Left lung (tissue), 10 donors: Measurements from ENCODE around the gene CCDC158. TPM values are rescaled to one million over a fixed set of nuclear protein-coding genes. Genes with fewer than 3 reads are reported as not detected.

Source experiments
- ATAC-seq: fragments of 200-7000 bp; cut with Tn5 transposase; one replicate; pipeline ENCODE4 v1.9.1; 2020; ENCODE audit warnings: moderate library complexity
- DNase-seq, 4 donors: peaks; one replicate each; pipeline ENCODE4 v3.0.0-alpha.2; 2013 to 2020
- H3K27ac ChIP-seq, 2 donors: fragments of 200-600 bp; sonication (generic) in 1 of 2; one replicate each; pipeline versions ENCODE4 v1.5.0 to v1.8.0; 2020 to 2021
- H3K27me3 ChIP-seq, 2 donors: fragments of 200-600 bp; sonication (generic) in 1 of 2; one replicate each; pipeline versions ENCODE4 v1.5.0 to v1.8.0; 2020 to 2021
- H3K36me3 ChIP-seq, 2 donors: fragments of 200-600 bp; sonication (generic) in 1 of 2; one replicate each; pipeline versions ENCODE4 v1.5.0 to v1.8.0; 2020 to 2021
- H3K4me1 ChIP-seq, 2 donors: fragments of 200-600 bp; one replicate each; pipeline ENCODE4 v1.8.0; 2021
- H3K4me3 ChIP-seq, 2 donors: fragments of 200-600 bp; sonication (generic) in 1 of 2; one replicate each; pipeline versions ENCODE4 v1.5.0 to v1.8.0; 2020 to 2021; ENCODE audit warnings: mild to moderate bottlenecking in 1 of 2
- H3K9me3 ChIP-seq, 2 donors: fragments of 200-600 bp; sonication (generic) in 1 of 2; one replicate each; pipeline versions ENCODE4 v1.5.0 to v1.8.0; 2020 to 2021
- CTCF ChIP-seq, 2 donors: fragments of 200-600 bp; sonication (generic) in 1 of 2; IDR thresholded peaks; one replicate each; pipeline versions ENCODE4 v1.5.0 to v1.8.0; 2021; ENCODE audit warnings: antibody characterized with exemption in 2 of 2
- intact Hi-C, 2 donors: fragments of 100-400 bp; cut with DNase I; formaldehyde crosslinking; loops; one replicate each; pipeline versions ENCODE4 v1.11.2 to v1.14.2; 2022
- polyA plus RNA-seq, 6 donors: library from polyadenylated mRNA; unstranded; fragments of 120-200 nt; gene quantifications; one replicate each; pipeline ENCODE4 v1.2.1, GENCODE V29; 2013; ENCODE audit not compliant: insufficient read length in 6 of 6
- total RNA-seq, 2 donors: library from RNA; stranded (reverse); fragmentation: NEBNext Ultra II Directional; extraction: Animal tissue kit (Norgen Biotek cat#: 25700); gene quantifications; one replicate each; pipeline ENCODE4 v1.2.1, GENCODE V29; 2021
- donor health status: DM: no; HTN: yes; CAD: no.
- donor health status: DM: no; HTN: no; CAD: no.

CCDC158 gene
- total and polyA plus RNA-seq, 8 donors = 0.47 to 1.6 (median 0.84) TPM

- Histone ChIP-seq H3K9me3 (no peaks in the 10 kb centered on the region), H3K36me3 (no peaks in the 10 kb centered on the region), H3K27ac (no peak overlapping the region), H3K4me3 (no peak overlapping the region), H3K4me1 (peaks cover 0 to 11% of the 10 kb centered on the region in 2 donors), H3K27me3 (no peaks in the 10 kb centered on the region)
- no peak for TF ChIP-seq CTCF (IDR thresholded peaks at IDR 0.05)
- no peak for ATAC-seq
- intact Hi-C loops = no loop called here
- no peak for DNase-seq
Observed at GRCh38 chr4:76277667-76278066, 143.3 kb downstream of the CCDC158 start.

GRCh38 chr4:76276813-76277212 lies 144.1 kb downstream of the CCDC158 start:
- Histone ChIP-seq H3K4me1 (peaks cover 0 to 11% of the 10 kb centered on the region in 2 donors), H3K36me3 (no peaks in the 10 kb centered on the region), H3K9me3 (no peaks in the 10 kb centered on the region), H3K4me3 (no peak overlapping the region), H3K27ac (no peak overlapping the region), H3K27me3 (no peaks in the 10 kb centered on the region)
- DNase-seq = no peak
- intact Hi-C loops = no loop called here
- TF ChIP-seq CTCF (IDR thresholded peaks at IDR 0.05) = no peak
- ATAC-seq = no peak

- Histone ChIP-seq H3K36me3 (no peaks in the 10 kb centered on the region), H3K9me3 (no peaks in the 10 kb centered on the region), H3K27me3 (no peaks in the 10 kb centered on the region), H3K4me3 (no peak overlapping the region), H3K4me1 (peaks cover 0 to 11% of the 10 kb centered on the region in 2 donors), H3K27ac (no peak overlapping the region)
- no peak for DNase-seq
- intact Hi-C loops = no loop called here
- ATAC-seq = no peak
- TF ChIP-seq CTCF (IDR thresholded peaks at IDR 0.05) = no peak
Observed at GRCh38 chr4:76275486-76276124, 145.3 kb downstream of the CCDC158 start.

- no peak for TF ChIP-seq CTCF (IDR thresholded peaks at IDR 0.05)
- ATAC-seq = no peak
- DNase-seq = no peak
- Histone ChIP-seq H3K27ac (no peak overlapping the region), H3K4me1 (no peaks in the 10 kb centered on the region), H3K9me3 (no peaks in the 10 kb centered on the region), H3K27me3 (no peaks in the 10 kb centered on the region), H3K36me3 (no peaks in the 10 kb centered on the region), H3K4me3 (no peak overlapping the region)
- intact Hi-C loops = no loop called here
Observed at GRCh38 chr4:76272999-76273398, 147.9 kb downstream of the CCDC158 start.

GRCh38 chr4:76272582-76272981 lies 148.4 kb downstream of the CCDC158 start:
- no peak for TF ChIP-seq CTCF (IDR thresholded peaks at IDR 0.05)
- no peaks in the 10 kb centered on the region for H3K27me3 ChIP-seq
- ATAC-seq (peak; percentile 24), DNase-seq (no peak)
- H3K4me1 ChIP-seq = no peaks in the 10 kb centered on the region
- no peaks in the 10 kb centered on the region for H3K9me3 ChIP-seq
- no peak overlapping the region for H3K27ac ChIP-seq
- no peaks in the 10 kb centered on the region for H3K36me3 ChIP-seq
- intact Hi-C loops = no loop called here
- H3K4me3 ChIP-seq = no peak overlapping the region
